GM18517 (cell line): ENCODE data around the gene NOX5.

Experiments used
- ATAC-seq: cut with Tn5 transposase; IDR thresholded peaks from one replicate; pipeline ENCODE4 v1.9.1; 2021; ENCODE audit warnings: mild to moderate bottlenecking, moderate library complexity; ENCODE audit not compliant: unreplicated experiment

Gene NOX5

GRCh38 chr15:68990992-68991500 is 23.4 kb upstream of the NOX5 start:
- no peak for ATAC-seq

GRCh38 chr15:68991723-68992122 is 22.8 kb upstream of the NOX5 start:
- ATAC-seq, result no peak

- ATAC-seq, result no peak
Measured at GRCh38 chr15:68992696-68993095, 21.8 kb upstream of the NOX5 start.

- no peak for ATAC-seq
Measured at GRCh38 chr15:68993276-68993675, 21.2 kb upstream of the NOX5 start.

GRCh38 chr15:68994149-68994548 is 20.3 kb upstream of the NOX5 start:
- ATAC-seq, result no peak

GRCh38 chr15:68994981-68995761 is 19.3 kb upstream of the NOX5 start:
- ATAC-seq, result no peak

- no peak for ATAC-seq
Measured at GRCh38 chr15:68997050-68997449, 17.4 kb upstream of the NOX5 start.

GRCh38 chr15:68997930-68998777 is 16.3 kb upstream of the NOX5 start:
- no peak for ATAC-seq

GRCh38 chr15:68999091-68999490 is 15.4 kb upstream of the NOX5 start:
- ATAC-seq, result no peak

GRCh38 chr15:69000091-69000490 is 14.4 kb upstream of the NOX5 start:
- ATAC-seq, result no peak

GRCh38 chr15:69000725-69001503 is 13.6 kb upstream of the NOX5 start:
- no peak for ATAC-seq

- ATAC-seq, result no peak
Measured at GRCh38 chr15:69002783-69003182, 11.7 kb upstream of the NOX5 start.

- ATAC-seq, result no peak
Measured at GRCh38 chr15:69004011-69004410, 10.5 kb upstream of the NOX5 start.

GRCh38 chr15:69008056-69008455 is 6.4 kb upstream of the NOX5 start:
- no peak for ATAC-seq

- no peak for ATAC-seq
Measured at GRCh38 chr15:69009341-69009740, 5.2 kb upstream of the NOX5 start.

GRCh38 chr15:69011641-69012040 is 2.9 kb upstream of the NOX5 start:
- ATAC-seq, result no peak

- ATAC-seq, result no peak
Measured at GRCh38 chr15:69012761-69013364, 1.6 kb upstream of the NOX5 start.

- no peak for ATAC-seq
Measured at GRCh38 chr15:69013726-69014406, 629 bp upstream of the NOX5 start.

- no peak for ATAC-seq
Measured at GRCh38 chr15:69015591-69015990, 1.1 kb downstream of the NOX5 start.

GRCh38 chr15:69016021-69016595 is 1.6 kb downstream of the NOX5 start:
- ATAC-seq, result no peak
